IMR-90 (cell line): ENCODE results near the gene ZFPM1.

Source experiments
- FOS ChIP-seq: fragments of 150-350 bp; IDR thresholded peaks from 2 replicates; pipeline ENCODE4 v1.6.1; 2016; ENCODE audit warnings: low read depth, low read length
- MXI1 ChIP-seq: IDR thresholded peaks from 2 replicates; pipeline ENCODE4 v1.6.1; 2012; ENCODE audit warnings: low read depth, mild to moderate bottlenecking, low read length, moderate library complexity, borderline replicate concordance
- NFE2L2 ChIP-seq: fragments of 150-350 bp; IDR thresholded peaks from 2 replicates; pipeline ENCODE4 v1.6.1; 2016; ENCODE audit warnings: low read depth, mild to moderate bottlenecking, low read length
- POLR2A ChIP-seq: IDR thresholded peaks from 2 replicates; pipeline ENCODE4 v1.6.1; 2012; ENCODE audit warnings: mild to moderate bottlenecking, low read depth, low read length
- RAD21 ChIP-seq: IDR thresholded peaks from 2 replicates; pipeline ENCODE4 v1.6.1; 2012; ENCODE audit warnings: low read length, improper control_type of control experiment
- TF ChIP-seq, protein P1 (sequence below): conservative IDR thresholded peaks from 2 replicates; pipeline ENCODE4 v1.5.1; 2012; ENCODE audit warnings: mild to moderate bottlenecking, low read depth, low read length, improper control_type of control experiment
- TF ChIP-seq, protein P2 (sequence below): fragments of 150-350 bp; IDR thresholded peaks from 2 replicates; pipeline ENCODE4 v1.6.1; 2016; ENCODE audit warnings: low read depth, mild to moderate bottlenecking, low read length, moderate library complexity, borderline replicate concordance

DNA sequence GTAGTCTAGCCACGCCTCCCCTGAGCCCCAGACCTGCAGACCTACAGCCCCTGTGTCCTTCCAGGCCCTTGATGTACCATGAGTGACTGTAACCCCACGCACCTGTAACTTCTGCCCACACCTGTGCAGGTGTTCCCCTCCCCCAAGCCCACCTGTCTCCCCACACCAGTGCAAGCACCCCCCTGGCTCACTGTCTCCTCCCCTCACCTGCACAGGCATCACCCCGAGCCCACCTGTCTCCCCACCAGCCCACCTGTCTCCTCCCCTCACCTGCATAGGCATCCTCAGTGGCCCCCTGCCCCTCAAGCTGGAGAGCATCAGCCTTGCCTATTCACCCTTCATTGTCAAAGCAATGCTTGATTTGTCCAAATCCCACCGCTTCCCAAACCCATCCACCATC lies 84.8 kb downstream of the ZFPM1 start:
- no peak for TF ChIP-seq NFE2L2
- TF ChIP-seq FOS, result no peak
- no peak for TF ChIP-seq MXI1
- TF ChIP-seq, protein P1, sequence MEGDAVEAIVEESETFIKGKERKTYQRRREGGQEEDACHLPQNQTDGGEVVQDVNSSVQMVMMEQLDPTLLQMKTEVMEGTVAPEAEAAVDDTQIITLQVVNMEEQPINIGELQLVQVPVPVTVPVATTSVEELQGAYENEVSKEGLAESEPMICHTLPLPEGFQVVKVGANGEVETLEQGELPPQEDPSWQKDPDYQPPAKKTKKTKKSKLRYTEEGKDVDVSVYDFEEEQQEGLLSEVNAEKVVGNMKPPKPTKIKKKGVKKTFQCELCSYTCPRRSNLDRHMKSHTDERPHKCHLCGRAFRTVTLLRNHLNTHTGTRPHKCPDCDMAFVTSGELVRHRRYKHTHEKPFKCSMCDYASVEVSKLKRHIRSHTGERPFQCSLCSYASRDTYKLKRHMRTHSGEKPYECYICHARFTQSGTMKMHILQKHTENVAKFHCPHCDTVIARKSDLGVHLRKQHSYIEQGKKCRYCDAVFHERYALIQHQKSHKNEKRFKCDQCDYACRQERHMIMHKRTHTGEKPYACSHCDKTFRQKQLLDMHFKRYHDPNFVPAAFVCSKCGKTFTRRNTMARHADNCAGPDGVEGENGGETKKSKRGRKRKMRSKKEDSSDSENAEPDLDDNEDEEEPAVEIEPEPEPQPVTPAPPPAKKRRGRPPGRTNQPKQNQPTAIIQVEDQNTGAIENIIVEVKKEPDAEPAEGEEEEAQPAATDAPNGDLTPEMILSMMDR, result no peak
- TF ChIP-seq, protein P2, sequence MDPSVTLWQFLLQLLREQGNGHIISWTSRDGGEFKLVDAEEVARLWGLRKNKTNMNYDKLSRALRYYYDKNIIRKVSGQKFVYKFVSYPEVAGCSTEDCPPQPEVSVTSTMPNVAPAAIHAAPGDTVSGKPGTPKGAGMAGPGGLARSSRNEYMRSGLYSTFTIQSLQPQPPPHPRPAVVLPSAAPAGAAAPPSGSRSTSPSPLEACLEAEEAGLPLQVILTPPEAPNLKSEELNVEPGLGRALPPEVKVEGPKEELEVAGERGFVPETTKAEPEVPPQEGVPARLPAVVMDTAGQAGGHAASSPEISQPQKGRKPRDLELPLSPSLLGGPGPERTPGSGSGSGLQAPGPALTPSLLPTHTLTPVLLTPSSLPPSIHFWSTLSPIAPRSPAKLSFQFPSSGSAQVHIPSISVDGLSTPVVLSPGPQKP, result no peak
- no peak for TF ChIP-seq RAD21
- TF ChIP-seq POLR2A, result no peak
